ENCODE measurements around the gene BANP.
A peak's percentile ranks its signal among the peaks of the same experiment; 100 is the strongest.
"Not testable (repeated sequence)": the region's sequence is repeated elsewhere in the genome, so short reads cannot be mapped to it uniquely, and the experiment has no call there.

BANP gene

GRCh38 chr16:87982581-87983041, 31.4 kb downstream of the BANP start:
- no peak for TF ChIP-seq CTCF (IDR thresholded peaks at IDR 0.05; ENCODE audit: poor library complexity, severe bottlenecking)
- DNase-seq (ENCODE audit: low spot score) (no peak), ATAC-seq (ENCODE audit: low read depth) (no peak)
- no peaks in the 10 kb centered on the region for H3K27me3 ChIP-seq (ENCODE audit: insufficient read depth, poor library complexity, severe bottlenecking)
- H3K9me3 ChIP-seq (ENCODE audit: severe bottlenecking), result no peaks in the 10 kb centered on the region
- no peak overlapping the region for H3K27ac ChIP-seq (ENCODE audit: poor library complexity, severe bottlenecking)
- no peaks in the 10 kb centered on the region for H3K4me1 ChIP-seq (ENCODE audit: insufficient read depth, poor library complexity, severe bottlenecking)
- no peak overlapping the region for H3K4me3 ChIP-seq (ENCODE audit: severe bottlenecking)
- no peaks in the 10 kb centered on the region for H3K36me3 ChIP-seq (ENCODE audit: low read depth)

- DNase-seq (ENCODE audit: low spot score); H3K27me3 ChIP-seq (ENCODE audit: insufficient read depth, poor library complexity, severe bottlenecking); H3K27ac ChIP-seq (ENCODE audit: poor library complexity, severe bottlenecking); H3K36me3 ChIP-seq (ENCODE audit: low read depth); H3K4me3 ChIP-seq (ENCODE audit: severe bottlenecking); H3K9me3 ChIP-seq (ENCODE audit: severe bottlenecking); H3K4me1 ChIP-seq (ENCODE audit: insufficient read depth, poor library complexity, severe bottlenecking): not testable (repeated sequence)
- ATAC-seq (ENCODE audit: low read depth), result peak; percentile 83
Observed at GRCh38 chr16:87983072-87983736, 32.0 kb downstream of the BANP start.

GRCh38 chr16:87983737-87984097, 32.5 kb downstream of the BANP start:
- not testable (repeated sequence) for H3K27ac ChIP-seq (ENCODE audit: poor library complexity, severe bottlenecking); ATAC-seq (ENCODE audit: low read depth); H3K4me1 ChIP-seq (ENCODE audit: insufficient read depth, poor library complexity, severe bottlenecking); DNase-seq (ENCODE audit: low spot score); H3K4me3 ChIP-seq (ENCODE audit: severe bottlenecking); H3K36me3 ChIP-seq (ENCODE audit: low read depth); H3K27me3 ChIP-seq (ENCODE audit: insufficient read depth, poor library complexity, severe bottlenecking); H3K9me3 ChIP-seq (ENCODE audit: severe bottlenecking)

- H3K27ac ChIP-seq (ENCODE audit: poor library complexity, severe bottlenecking); H3K27me3 ChIP-seq (ENCODE audit: insufficient read depth, poor library complexity, severe bottlenecking); DNase-seq (ENCODE audit: low spot score); H3K4me3 ChIP-seq (ENCODE audit: severe bottlenecking); H3K36me3 ChIP-seq (ENCODE audit: low read depth); H3K4me1 ChIP-seq (ENCODE audit: insufficient read depth, poor library complexity, severe bottlenecking); ATAC-seq (ENCODE audit: low read depth); H3K9me3 ChIP-seq (ENCODE audit: severe bottlenecking): not testable (repeated sequence)
Observed at GRCh38 chr16:87984180-87984579, 32.9 kb downstream of the BANP start.

- no peak for TF ChIP-seq CTCF (IDR thresholded peaks at IDR 0.05; ENCODE audit: poor library complexity, severe bottlenecking)
- Histone ChIP-seq H3K27ac (ENCODE audit: poor library complexity, severe bottlenecking) (no peak overlapping the region), H3K4me1 (ENCODE audit: insufficient read depth, poor library complexity, severe bottlenecking) (no peaks in the 10 kb centered on the region), H3K36me3 (ENCODE audit: low read depth) (no peaks in the 10 kb centered on the region), H3K9me3 (ENCODE audit: severe bottlenecking) (no peaks in the 10 kb centered on the region), H3K4me3 (ENCODE audit: severe bottlenecking) (no peak overlapping the region), H3K27me3 (ENCODE audit: insufficient read depth, poor library complexity, severe bottlenecking) (no peaks in the 10 kb centered on the region)
- ATAC-seq (ENCODE audit: low read depth) (no peak), DNase-seq (ENCODE audit: low spot score) (no peak)
Observed at GRCh38 chr16:87984632-87985267, 33.5 kb downstream of the BANP start.

GRCh38 chr16:87985493-87985892, 34.3 kb downstream of the BANP start:
- H3K27ac ChIP-seq (ENCODE audit: poor library complexity, severe bottlenecking); H3K9me3 ChIP-seq (ENCODE audit: severe bottlenecking); H3K36me3 ChIP-seq (ENCODE audit: low read depth); H3K4me3 ChIP-seq (ENCODE audit: severe bottlenecking); H3K27me3 ChIP-seq (ENCODE audit: insufficient read depth, poor library complexity, severe bottlenecking); ATAC-seq (ENCODE audit: low read depth); H3K4me1 ChIP-seq (ENCODE audit: insufficient read depth, poor library complexity, severe bottlenecking); DNase-seq (ENCODE audit: low spot score): not testable (repeated sequence)

- not testable (repeated sequence) for H3K27me3 ChIP-seq (ENCODE audit: insufficient read depth, poor library complexity, severe bottlenecking); H3K9me3 ChIP-seq (ENCODE audit: severe bottlenecking); DNase-seq (ENCODE audit: low spot score); H3K4me3 ChIP-seq (ENCODE audit: severe bottlenecking); H3K4me1 ChIP-seq (ENCODE audit: insufficient read depth, poor library complexity, severe bottlenecking); H3K36me3 ChIP-seq (ENCODE audit: low read depth); H3K27ac ChIP-seq (ENCODE audit: poor library complexity, severe bottlenecking)
- ATAC-seq (ENCODE audit: low read depth), result peak; percentile 73
Observed at GRCh38 chr16:87986361-87986849, 35.2 kb downstream of the BANP start.

- not testable (repeated sequence) for H3K4me1 ChIP-seq (ENCODE audit: insufficient read depth, poor library complexity, severe bottlenecking); DNase-seq (ENCODE audit: low spot score); H3K36me3 ChIP-seq (ENCODE audit: low read depth); H3K27me3 ChIP-seq (ENCODE audit: insufficient read depth, poor library complexity, severe bottlenecking); H3K4me3 ChIP-seq (ENCODE audit: severe bottlenecking); ATAC-seq (ENCODE audit: low read depth); H3K27ac ChIP-seq (ENCODE audit: poor library complexity, severe bottlenecking); H3K9me3 ChIP-seq (ENCODE audit: severe bottlenecking)
Observed at GRCh38 chr16:87988596-87988995, 37.4 kb downstream of the BANP start.

- not testable (repeated sequence) for H3K4me3 ChIP-seq (ENCODE audit: severe bottlenecking); DNase-seq (ENCODE audit: low spot score); H3K4me1 ChIP-seq (ENCODE audit: insufficient read depth, poor library complexity, severe bottlenecking); ATAC-seq (ENCODE audit: low read depth); H3K9me3 ChIP-seq (ENCODE audit: severe bottlenecking); H3K36me3 ChIP-seq (ENCODE audit: low read depth); H3K27ac ChIP-seq (ENCODE audit: poor library complexity, severe bottlenecking); H3K27me3 ChIP-seq (ENCODE audit: insufficient read depth, poor library complexity, severe bottlenecking)
Observed at GRCh38 chr16:87990254-87990653, 39.0 kb downstream of the BANP start.

GRCh38 chr16:87992142-87992541, 40.9 kb downstream of the BANP start:
- not testable (repeated sequence) for H3K4me1 ChIP-seq (ENCODE audit: insufficient read depth, poor library complexity, severe bottlenecking); H3K27me3 ChIP-seq (ENCODE audit: insufficient read depth, poor library complexity, severe bottlenecking); H3K9me3 ChIP-seq (ENCODE audit: severe bottlenecking); DNase-seq (ENCODE audit: low spot score); H3K27ac ChIP-seq (ENCODE audit: poor library complexity, severe bottlenecking); H3K36me3 ChIP-seq (ENCODE audit: low read depth); H3K4me3 ChIP-seq (ENCODE audit: severe bottlenecking); ATAC-seq (ENCODE audit: low read depth)

Measured in RWPE2 (cell line).